Tibial nerve (tissue), 4 donors: Measurements from ENCODE around the gene DGCR6L. TPM values are rescaled to one million over a fixed set of nuclear protein-coding genes. Genes with fewer than 3 reads are reported as not detected.
"Not testable (repeated sequence)": the region's sequence is repeated elsewhere in the genome, so short reads cannot be mapped to it uniquely, and the experiment has no call there.

ENCODE experiments used
- DNase-seq, 2 donors: peaks; one replicate each; pipeline ENCODE4 v3.0.0-alpha.2; 2019; ENCODE audit warnings: low spot score in 2 of 2
- H3K27ac ChIP-seq, 4 donors: fragments of 200-600 bp; sonication (generic) in 3 of 4; one replicate each; pipeline ENCODE4 v1.5.1; 2017 to 2019; ENCODE audit warnings: mild to moderate bottlenecking in 1 of 4
- H3K27me3 ChIP-seq, 2 donors: fragments of 200-600 bp; sonication (generic) in 1 of 2; one replicate each; pipeline versions ENCODE4 v1.5.1 to v1.6.0; 2017 to 2019
- H3K36me3 ChIP-seq, 3 donors: fragments of 200-600 bp; sonication (generic); one replicate each; pipeline ENCODE4 v1.5.1; 2018 to 2019
- H3K4me1 ChIP-seq, 4 donors: fragments of 200-600 bp; sonication (generic) in 3 of 4; one replicate each; pipeline ENCODE4 v1.5.1; 2017 to 2019
- H3K4me3 ChIP-seq, 4 donors: fragments of 200-600 bp; sonication (generic) in 3 of 4; one replicate each; pipeline ENCODE4 v1.5.1; 2017 to 2019; ENCODE audit warnings: mild to moderate bottlenecking in 1 of 4, moderate library complexity in 1 of 4
- H3K9me3 ChIP-seq, 4 donors: fragments of 200-600 bp; sonication (generic) in 3 of 4; one replicate each; pipeline ENCODE4 v1.5.1; 2017 to 2019
- CTCF ChIP-seq, 5 experiments: fragments of 200-600 bp in 3 of 5; fragments of 450-650 bp in 2 of 5; sonication (generic) in 3 of 5; IDR thresholded peaks; one replicate each; pipeline ENCODE4 v1.5.1; 2016 to 2019; ENCODE audit warnings: antibody characterized with exemption in 5 of 5, mild to moderate bottlenecking in 3 of 5, moderate library complexity in 2 of 5
- EP300 ChIP-seq, 2 donors: sonication (generic); formaldehyde crosslinking; IDR thresholded peaks; one replicate each; pipeline ENCODE4 v1.6.1; 2017; ENCODE audit warnings: antibody characterized with exemption in 2 of 2, mild to moderate bottlenecking in 1 of 2
- POLR2A ChIP-seq, 2 donors: fragments of 450-650 bp; IDR thresholded peaks; one replicate each; pipeline ENCODE4 v1.6.1; 2017; ENCODE audit warnings: antibody characterized with exemption in 2 of 2, mild to moderate bottlenecking in 2 of 2, moderate library complexity in 2 of 2
- WGBS, 2 donors: methylation state at CpG; one replicate each; pipeline ENCODE4 v1.1.5; 2018; 5-methylcytosine and 5-hydroxymethylcytosine counted together
- total RNA-seq, 4 donors: library from RNA; depleted of rRNA; stranded (reverse); fragments of >200 nt; gene quantifications; one replicate each; pipeline ENCODE4 v1.1.0, GENCODE V29; 2016

The DGCR6L gene
- total RNA-seq, 4 donors from 2014 or later: 57.6 to 87.9 (median 66.8) TPM

DNA sequence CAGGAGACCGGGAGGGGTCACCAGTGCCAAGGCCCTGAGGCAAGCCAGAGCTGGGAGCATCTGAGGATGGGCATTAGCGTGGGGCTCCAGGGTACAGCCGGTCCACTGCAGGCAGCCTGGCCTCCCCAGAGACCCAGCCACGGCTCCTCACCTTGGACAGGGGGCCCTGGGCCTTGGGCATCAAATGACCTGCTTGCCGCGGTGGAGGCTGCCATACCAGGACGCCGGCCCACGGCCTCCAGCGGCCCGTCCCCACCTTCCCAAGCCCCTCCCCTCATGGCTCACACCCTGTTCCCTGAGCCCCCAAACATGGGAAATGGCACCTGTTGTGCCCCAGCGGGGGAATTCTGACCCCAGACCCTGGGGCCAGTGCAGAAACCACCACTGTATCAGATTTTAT, 39.0 kb downstream of the DGCR6L start:
- no peaks in the 10 kb centered on the region for H3K27me3 ChIP-seq
- 80 to 100% methylated on average over 1 to 11 of the region's 12 CpGs for WGBS, 2 donors
- H3K36me3 ChIP-seq: no peaks in the 10 kb centered on the region
- H3K4me1 ChIP-seq: no peaks in the 10 kb centered on the region
- no peak overlapping the region for H3K27ac ChIP-seq
- no peak for DNase-seq
- TF ChIP-seq EP300 (IDR thresholded peaks at IDR 0.05): no peak
- TF ChIP-seq CTCF (IDR thresholded peaks at IDR 0.05): no peak
- TF ChIP-seq POLR2A (IDR thresholded peaks at IDR 0.05): no peak
- no peak overlapping the region for H3K4me3 ChIP-seq
- no peaks in the 10 kb centered on the region for H3K9me3 ChIP-seq

DNA sequence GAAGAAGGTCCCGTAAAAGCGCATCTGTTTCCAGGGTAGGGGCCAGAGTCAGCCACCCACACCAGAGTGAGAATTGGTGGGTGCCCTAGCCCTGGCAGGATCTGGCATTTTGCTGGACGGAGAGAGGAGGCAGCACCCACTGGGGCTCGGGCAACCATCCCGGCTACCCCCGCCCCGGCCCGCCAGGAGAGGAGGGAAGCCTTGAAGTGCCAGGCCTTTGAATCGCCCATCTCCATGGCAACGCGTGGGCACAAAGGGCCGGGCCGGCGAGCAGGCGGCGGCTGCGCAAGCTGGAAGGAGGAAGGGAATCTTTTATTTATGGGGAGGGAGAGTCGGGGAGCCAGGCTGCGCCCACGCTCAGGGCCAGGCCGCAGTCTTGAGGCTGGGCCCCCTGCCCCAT, 39.7 kb downstream of the DGCR6L start:
- not testable (repeated sequence) for H3K27me3 ChIP-seq, H3K4me1 ChIP-seq, H3K36me3 ChIP-seq, H3K9me3 ChIP-seq, H3K4me3 ChIP-seq, H3K27ac ChIP-seq, DNase-seq
- WGBS, 2 donors: 53 to 71% methylated on average over 13 to 17 of the region's 21 CpGs

- no peak for TF ChIP-seq CTCF (IDR thresholded peaks at IDR 0.05)
- no peak for TF ChIP-seq POLR2A (IDR thresholded peaks at IDR 0.05)
- no peak for TF ChIP-seq EP300 (IDR thresholded peaks at IDR 0.05)
- 63 to 67% methylated on average over 14 to 15 of the region's 15 CpGs for WGBS, 2 donors
Measured at GRCh38 chr22:20279662-20280134, 40.2 kb downstream of the DGCR6L start.

DNA sequence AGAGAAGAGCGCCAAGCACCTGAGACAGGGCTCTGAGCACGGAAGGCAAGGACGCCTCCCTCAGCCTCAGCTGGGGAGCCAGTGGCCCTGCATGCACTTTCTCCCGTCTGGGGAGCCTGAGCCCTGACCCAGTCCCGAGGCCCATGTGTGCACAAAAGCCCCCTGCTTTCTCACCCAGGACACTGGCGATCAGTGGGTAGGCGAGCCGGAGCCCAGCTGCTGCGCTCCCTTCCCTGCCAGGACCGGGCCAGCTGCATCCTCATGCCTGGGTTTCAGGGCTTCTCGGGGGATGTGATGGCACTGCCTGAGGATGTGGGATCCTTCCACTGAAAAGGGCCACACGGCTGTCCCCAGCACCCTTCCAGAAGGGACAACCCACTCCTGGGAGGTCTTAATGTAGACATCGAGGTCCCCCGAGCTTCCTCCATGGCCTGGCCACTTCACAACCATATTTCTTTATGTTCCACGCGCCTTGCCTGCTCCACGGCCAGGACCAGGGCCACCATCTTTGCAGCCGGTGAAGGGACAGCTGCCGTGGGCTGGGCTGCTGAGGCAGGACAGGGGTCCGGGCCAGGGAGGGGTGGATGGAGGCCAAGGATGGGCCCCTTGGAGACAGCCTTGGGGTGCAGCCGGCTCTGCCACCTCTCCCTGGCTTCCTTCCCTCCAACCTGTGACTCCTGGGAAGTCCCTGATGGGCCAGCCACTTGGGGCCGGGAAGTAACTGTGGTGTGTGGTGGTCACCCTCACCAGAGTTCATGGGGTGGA, 41.0 kb downstream of the DGCR6L start:
- H3K27ac ChIP-seq: not testable (repeated sequence)

More at GRCh38 chr22:20279662-20280134, 40.2 kb downstream of the DGCR6L start:
- DNase-seq: no peak
- H3K27me3 ChIP-seq: no peaks in the 10 kb centered on the region
- no peak overlapping the region for H3K27ac ChIP-seq
- no peaks in the 10 kb centered on the region for H3K36me3 ChIP-seq
- no peaks in the 10 kb centered on the region for H3K4me1 ChIP-seq
- H3K4me3 ChIP-seq: no peak overlapping the region
- H3K9me3 ChIP-seq: no peaks in the 10 kb centered on the region

DNA sequence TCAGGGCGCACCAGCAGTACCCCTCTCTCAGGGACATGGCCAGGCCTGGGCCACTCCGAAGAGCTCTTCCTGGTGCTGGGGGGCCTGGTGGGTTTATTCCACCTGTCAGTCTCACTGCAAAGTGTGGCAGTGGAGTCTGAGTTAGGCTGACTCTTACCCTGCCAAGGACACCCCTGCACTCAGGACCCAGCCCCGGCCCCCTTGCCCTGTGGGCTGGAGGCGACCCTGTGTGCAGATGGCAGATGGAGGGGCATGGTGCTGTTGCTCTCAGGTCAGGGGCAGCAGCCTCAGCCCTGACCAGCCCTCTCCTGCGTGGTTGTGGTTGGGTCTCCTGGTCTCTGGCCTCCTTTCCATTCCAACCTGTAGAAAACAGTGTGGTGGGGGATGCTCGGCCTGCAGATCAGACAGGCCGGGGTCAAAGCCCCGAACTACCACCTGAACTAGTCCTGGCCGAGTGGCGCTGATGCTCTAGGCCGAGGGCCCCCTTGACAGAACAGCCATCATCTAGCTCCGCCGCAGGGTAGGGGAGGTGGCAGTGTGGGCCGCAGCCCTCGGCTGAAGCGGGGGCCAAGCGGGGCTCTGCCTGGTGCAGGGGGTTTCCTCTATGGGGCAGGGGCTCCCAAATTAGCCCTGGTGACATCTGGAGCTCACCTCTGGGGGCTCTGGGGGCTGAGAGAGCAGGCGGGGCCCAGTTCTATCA, 41.8 kb downstream of the DGCR6L start:
- H3K4me1 ChIP-seq, H3K36me3 ChIP-seq, H3K27me3 ChIP-seq, H3K27ac ChIP-seq, DNase-seq, H3K4me3 ChIP-seq, H3K9me3 ChIP-seq: not testable (repeated sequence)
- 90 to 92% methylated on average over 3 to 6 of the region's 18 CpGs for WGBS, 2 donors

More for the DNA sequence above, 41.0 kb downstream of the DGCR6L start:
- H3K9me3 ChIP-seq, H3K4me1 ChIP-seq, H3K36me3 ChIP-seq, H3K27me3 ChIP-seq, H3K4me3 ChIP-seq, DNase-seq: not testable (repeated sequence)
- 60 to 85% methylated on average over 1 to 14 of the region's 22 CpGs for WGBS, 2 donors

- Histone ChIP-seq H3K4me3 (no peak overlapping the region), H3K27me3 (no peaks in the 10 kb centered on the region), H3K36me3 (no peaks in the 10 kb centered on the region), H3K4me1 (no peaks in the 10 kb centered on the region), H3K27ac (no peak overlapping the region), H3K9me3 (no peaks in the 10 kb centered on the region)
- no peak for DNase-seq
- 85 to 90% methylated on average over 7 of the region's 7 CpGs for WGBS, 2 donors
- TF ChIP-seq POLR2A (IDR thresholded peaks at IDR 0.05) (no peak), EP300 (IDR thresholded peaks at IDR 0.05) (no peak), CTCF (IDR thresholded peaks at IDR 0.05) (no peak)
Measured at GRCh38 chr22:20276468-20276867, 43.4 kb downstream of the DGCR6L start.
